HepG2 (cell line): ENCODE measurements around the gene HOXA10. TPM values are rescaled to one million over a fixed set of nuclear protein-coding genes. Genes with fewer than 3 reads are reported as not detected.

Experiments
- ATAC-seq: fragments of 200-7000 bp; cut with Tn5 transposase; 3 replicates; pipeline ENCODE4 v1.9.1; 2020; ENCODE audit warnings: mild to moderate bottlenecking, moderate library complexity
- BruUV-seq: library from RNA; stranded (reverse); fragments of 400-500 nt; replicated peaks from 2 replicates; lab custom pipeline; 2021; lab: Mats Ljungman, UMichigan
- CTCF ChIA-PET: fragments of 300-600 bp; formaldehyde crosslinking; extraction: SDS; loops from one replicate; lab custom pipeline; 2021; ENCODE audit warnings: low total read pairs, inconsistent platforms, low intra/inter-chr PET ratio; lab: Yijun Ruan, JAX
- POLR2A ChIA-PET: fragments of 350-600 bp; sonication (Branson Sonifier 250); formaldehyde crosslinking; loops from one replicate; lab custom pipeline; 2020; ENCODE audit warnings: antibody characterized with exemption, inconsistent platforms; lab: Yijun Ruan, JAX
- DNase-seq: peaks from one replicate; pipeline ENCODE4 v3.0.0-alpha.2; 2015; ENCODE audit warnings: low spot score
- FAIRE-seq: peaks from 3 replicates; lab custom pipeline; 2011; peaks lifted over from hg19 to GRCh38; lab: Jason Lieb, UNC
- H2AFZ ChIP-seq: one replicate; pipeline ENCODE4 v1.6.1; 2011; ENCODE audit warnings: low read length, inconsistent platforms
- H3K27ac ChIP-seq: fragments of 300-600 bp; 3 replicates; pipeline ENCODE4 v1.8.0; 2011; ENCODE audit warnings: mixed run types, mild to moderate bottlenecking, mixed read lengths, low read length, inconsistent platforms; ENCODE audit not compliant: insufficient read depth; ENCODE audit errors: extremely low read length
- H3K27me3 ChIP-seq, 2 experiments: fragments of 200-600 bp in 1 of 2; 2 replicates in 1 of 2; 3 replicates in 1 of 2; pipeline versions ENCODE4 v1.6.0 to v1.8.0; 2011; ENCODE audit warnings: low read length in 2 of 2, mild to moderate bottlenecking in 2 of 2, moderate library complexity in 2 of 2, inconsistent platforms in 1 of 2; ENCODE audit not compliant: insufficient read depth in 2 of 2, control insufficient read depth in 1 of 2
- H3K36me3 ChIP-seq, 2 experiments: fragments of 200-600 bp in 1 of 2; replicated peaks in 1 of 2; 2 replicates in 1 of 2; 3 replicates in 1 of 2; pipeline versions ENCODE4 v1.5.1 to v1.8.0; 2011; ENCODE audit warnings: low read length in 2 of 2, inconsistent platforms in 1 of 2; ENCODE audit not compliant: insufficient read depth in 2 of 2, control insufficient read depth in 1 of 2
- H3K4me1 ChIP-seq: 2 replicates; pipeline ENCODE4 v1.5.1; 2012; ENCODE audit warnings: low read length, inconsistent platforms; ENCODE audit not compliant: insufficient read depth
- H3K4me2 ChIP-seq: 2 replicates; pipeline ENCODE4 v1.6.0; 2011; ENCODE audit warnings: low read depth, low read length, inconsistent platforms
- H3K4me3 ChIP-seq, 3 experiments: fragments of 200-600 bp in 1 of 3; sonication (generic), shearing (Covaris generic) in 1 of 3; replicated peaks in 1 of 3; 2 replicates each; pipeline ENCODE4 v1.5.1; 2011 to 2016; ENCODE audit warnings: low read length in 3 of 3, inconsistent platforms in 2 of 3, low read depth in 2 of 3, mild to moderate bottlenecking in 2 of 3, control low read depth in 1 of 3, mixed read lengths in 1 of 3; ENCODE audit not compliant: insufficient read depth in 1 of 3
- H3K79me2 ChIP-seq: one replicate; pipeline ENCODE4 v1.6.1; 2011; ENCODE audit warnings: low read length, inconsistent platforms; ENCODE audit not compliant: insufficient read depth
- H3K9ac ChIP-seq: 2 replicates; pipeline ENCODE4 v1.6.0; 2011; ENCODE audit warnings: mild to moderate bottlenecking, low read depth, low read length, inconsistent platforms; ENCODE audit not compliant: insufficient read depth
- H3K9me3 ChIP-seq: 2 replicates; pipeline ENCODE4 v1.5.1; 2012; ENCODE audit warnings: mild to moderate bottlenecking, low read length
- H4K20me1 ChIP-seq: 2 replicates; pipeline ENCODE4 v1.6.0; 2011; ENCODE audit warnings: inconsistent platforms, mild to moderate bottlenecking, low read length, moderate library complexity; ENCODE audit not compliant: insufficient read depth
- ADNP ChIP-seq: sonication (generic); formaldehyde crosslinking; IDR thresholded peaks from 2 replicates; pipeline ENCODE4 v1.4.0; 2020; ENCODE audit warnings: missing genetic modification reagents
- FOXP4 ChIP-seq: sonication (generic); formaldehyde crosslinking; IDR thresholded peaks from 2 replicates; pipeline ENCODE4 v1.4.0; 2020; ENCODE audit warnings: missing genetic modification reagents
- GATA4 ChIP-seq: sonication (generic); IDR thresholded peaks from 2 replicates; pipeline ENCODE4 v1.6.1; 2016; ENCODE audit warnings: antibody characterized with exemption, low read depth, borderline replicate concordance
- PRPF4 ChIP-seq: fragments of 200-400 bp; formaldehyde crosslinking; IDR thresholded peaks from 2 replicates; pipeline ENCODE4 v1.6.1; 2016; ENCODE audit warnings: low read length, low read depth; ENCODE audit not compliant: poor library complexity, severe bottlenecking
- SIN3A ChIP-seq: IDR thresholded peaks from 2 replicates; pipeline ENCODE4 v1.6.1; 2011; ENCODE audit warnings: low read depth, mild to moderate bottlenecking, control low read depth, low read length, borderline replicate concordance
- SSRP1 ChIP-seq: IDR thresholded peaks from 2 replicates; pipeline ENCODE4 v1.6.1; 2016; ENCODE audit warnings: control low read depth
- ZEB1 ChIP-seq: IDR thresholded peaks from 2 replicates; pipeline ENCODE4 v1.6.1; 2012; ENCODE audit warnings: mild to moderate bottlenecking, low read depth, inconsistent platforms; ENCODE audit not compliant: insufficient replicate concordance
- ZNF564 ChIP-seq: sonication (generic); formaldehyde crosslinking; IDR thresholded peaks from 2 replicates; pipeline ENCODE4 v1.8.1; 2023; ENCODE audit warnings: mild to moderate bottlenecking, missing genetic modification reagents
- WGBS: methylation state at CpG from one replicate; pipeline ENCODE4 v1.1.6; 2017; ENCODE audit warnings: low lambda C conversion rate; 5-methylcytosine and 5-hydroxymethylcytosine counted together
- in situ Hi-C: cut with HindIII; loops from 2 replicates; pipeline ENCODE4 v1.10.0; 2017; ENCODE audit warnings: low pct_unique_long_range_greater_than_20kb; ENCODE audit not compliant: extremely low pct_ligation_motif_present
- intact Hi-C: fragments of 100-400 bp; cut with micrococcal nuclease; formaldehyde crosslinking; loops from one replicate; pipeline ENCODE4 v1.10.0; 2022; ENCODE audit not compliant: unreplicated experiment
- polyA plus RNA-seq, 8 experiments: library from polyadenylated mRNA; depleted of rRNA in 3 of 8; stranded (reverse) in 7 of 8; unstranded in 1 of 8; fragments of >200 nt; fragmentation: Illumina TruSeq in 4 of 8; extraction: Trizol in 4 of 8; gene quantifications; 2 replicates each; pipeline versions ENCODE4 v1.2.1 to v1.2.3, GENCODE V29; 2011 to 2016; ENCODE audit warnings: low read depth in 4 of 8, missing spikeins in 1 of 8, mixed read lengths in 1 of 8; ENCODE audit not compliant: insufficient read depth in 1 of 8
- total RNA-seq, 5 experiments: library from RNA; depleted of rRNA; stranded (reverse); fragments of >200 nt; fragmentation: Illumina TruSeq; extraction: Trizol; gene quantifications; 2 replicates each; pipeline ENCODE4 v1.2.3, GENCODE V29; 2016; ENCODE audit warnings: low read depth in 1 of 5
- TF ChIP-seq, protein P1 (sequence below): sonication (generic); formaldehyde crosslinking; IDR thresholded peaks from 2 replicates; pipeline ENCODE4 v1.8.0; 2022; ENCODE audit warnings: mild to moderate bottlenecking, missing genetic modification reagents, moderate library complexity
- TF ChIP-seq, protein P2 (sequence below): sonication (generic); formaldehyde crosslinking; conservative IDR thresholded peaks from 2 replicates; pipeline ENCODE4 v1.4.0; 2020; ENCODE audit warnings: mild to moderate bottlenecking, missing genetic modification reagents, moderate library complexity

HOXA10 gene
- total and polyA plus RNA-seq, 2 of the 13 experiments (the other 11 are each of a cell fraction or from before 2014, with no cell fraction given): not detected

GRCh38 chr7:27169658-27170425, 4.3 kb downstream of the HOXA10 start:
- DNase-seq (no peak), FAIRE-seq (no peak), ATAC-seq (no peak)
- H3K79me2 ChIP-seq: no peaks in the 10 kb centered on the region
- H3K27ac ChIP-seq: no peak overlapping the region
- no peak overlapping the region for H3K4me2 ChIP-seq
- no peaks in the 10 kb centered on the region for H3K9me3 ChIP-seq
- no TSS peak for BruUV-seq
- intact Hi-C loops: no loop called here
- 78% methylated on average over 29 of the region's 46 CpGs for whole genome bisulfite sequencing
- peaks cover 0 to 57% of the 10 kb centered on the region in 2 experiments for H3K27me3 ChIP-seq
- ChIA-PET CTCF (no interaction called here), POLR2A (no interaction called here)
- no peaks in the 10 kb centered on the region for H3K36me3 ChIP-seq
- TF ChIP-seq, protein P1, sequence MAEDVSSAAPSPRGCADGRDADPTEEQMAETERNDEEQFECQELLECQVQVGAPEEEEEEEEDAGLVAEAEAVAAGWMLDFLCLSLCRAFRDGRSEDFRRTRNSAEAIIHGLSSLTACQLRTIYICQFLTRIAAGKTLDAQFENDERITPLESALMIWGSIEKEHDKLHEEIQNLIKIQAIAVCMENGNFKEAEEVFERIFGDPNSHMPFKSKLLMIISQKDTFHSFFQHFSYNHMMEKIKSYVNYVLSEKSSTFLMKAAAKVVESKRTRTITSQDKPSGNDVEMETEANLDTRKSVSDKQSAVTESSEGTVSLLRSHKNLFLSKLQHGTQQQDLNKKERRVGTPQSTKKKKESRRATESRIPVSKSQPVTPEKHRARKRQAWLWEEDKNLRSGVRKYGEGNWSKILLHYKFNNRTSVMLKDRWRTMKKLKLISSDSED: no peak
- no peak for TF ChIP-seq ZEB1
- no peak for TF ChIP-seq FOXP4
- TF ChIP-seq PRPF4: no peak
- TF ChIP-seq, protein P2, sequence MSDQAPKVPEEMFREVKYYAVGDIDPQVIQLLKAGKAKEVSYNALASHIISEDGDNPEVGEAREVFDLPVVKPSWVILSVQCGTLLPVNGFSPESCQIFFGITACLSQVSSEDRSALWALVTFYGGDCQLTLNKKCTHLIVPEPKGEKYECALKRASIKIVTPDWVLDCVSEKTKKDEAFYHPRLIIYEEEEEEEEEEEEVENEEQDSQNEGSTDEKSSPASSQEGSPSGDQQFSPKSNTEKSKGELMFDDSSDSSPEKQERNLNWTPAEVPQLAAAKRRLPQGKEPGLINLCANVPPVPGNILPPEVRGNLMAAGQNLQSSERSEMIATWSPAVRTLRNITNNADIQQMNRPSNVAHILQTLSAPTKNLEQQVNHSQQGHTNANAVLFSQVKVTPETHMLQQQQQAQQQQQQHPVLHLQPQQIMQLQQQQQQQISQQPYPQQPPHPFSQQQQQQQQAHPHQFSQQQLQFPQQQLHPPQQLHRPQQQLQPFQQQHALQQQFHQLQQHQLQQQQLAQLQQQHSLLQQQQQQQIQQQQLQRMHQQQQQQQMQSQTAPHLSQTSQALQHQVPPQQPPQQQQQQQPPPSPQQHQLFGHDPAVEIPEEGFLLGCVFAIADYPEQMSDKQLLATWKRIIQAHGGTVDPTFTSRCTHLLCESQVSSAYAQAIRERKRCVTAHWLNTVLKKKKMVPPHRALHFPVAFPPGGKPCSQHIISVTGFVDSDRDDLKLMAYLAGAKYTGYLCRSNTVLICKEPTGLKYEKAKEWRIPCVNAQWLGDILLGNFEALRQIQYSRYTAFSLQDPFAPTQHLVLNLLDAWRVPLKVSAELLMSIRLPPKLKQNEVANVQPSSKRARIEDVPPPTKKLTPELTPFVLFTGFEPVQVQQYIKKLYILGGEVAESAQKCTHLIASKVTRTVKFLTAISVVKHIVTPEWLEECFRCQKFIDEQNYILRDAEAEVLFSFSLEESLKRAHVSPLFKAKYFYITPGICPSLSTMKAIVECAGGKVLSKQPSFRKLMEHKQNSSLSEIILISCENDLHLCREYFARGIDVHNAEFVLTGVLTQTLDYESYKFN (CRISPR knock-in tag): no peak
- TF ChIP-seq GATA4: no peak
- no peak for TF ChIP-seq SIN3A
- TF ChIP-seq ZNF564 (CRISPR knock-in tag): no peak
- TF ChIP-seq SSRP1 (CRISPR knock-in tag): no peak
- TF ChIP-seq ADNP: no peak
- peaks cover 18% of the 10 kb centered on the region for H3K4me1 ChIP-seq
- no peak overlapping the region for H2AFZ ChIP-seq
- in situ Hi-C loops: loop anchor here (25.0 kb wide), 1 partner anchor 1083 kb away; no protein-coding TSS in a partner anchor
- no peaks in the 10 kb centered on the region for H4K20me1 ChIP-seq
- no peak overlapping the region for H3K4me3 ChIP-seq
- H3K9ac ChIP-seq: no peak overlapping the region
